Cerebellar cortex (tissue), 1 donor: ENCODE results near the gene IP6K1.
"Not testable (repeated sequence)": the region's sequence is repeated elsewhere in the genome, so short reads cannot be mapped to it uniquely, and the experiment has no call there.

Source experiments
- DNase-seq: peaks from one replicate; pipeline ENCODE4 v3.0.0-alpha.2; 2015; ENCODE audit warnings: low spot score

The IP6K1 gene

DNA sequence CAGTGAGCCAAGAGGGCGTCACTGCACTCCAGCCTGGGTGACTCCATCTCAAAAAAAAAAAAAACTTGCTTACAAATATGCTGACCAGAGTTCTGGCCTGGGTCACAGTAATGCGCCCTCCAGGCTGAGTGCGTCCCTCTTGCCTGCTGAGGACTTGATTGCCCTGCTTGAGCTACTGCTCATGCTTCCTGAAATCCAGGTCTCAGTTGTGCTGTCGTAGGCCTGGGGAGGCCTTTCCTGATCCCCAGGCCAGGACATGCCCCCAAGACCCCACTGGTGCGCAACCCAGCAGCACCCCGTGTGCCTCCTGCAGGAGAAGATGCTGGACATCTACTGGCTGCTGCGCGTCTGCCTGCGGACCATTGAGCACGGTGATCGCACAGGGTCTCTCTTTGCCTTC lies 74.2 kb downstream of the IP6K1 start:
- no peak for DNase-seq

DNA sequence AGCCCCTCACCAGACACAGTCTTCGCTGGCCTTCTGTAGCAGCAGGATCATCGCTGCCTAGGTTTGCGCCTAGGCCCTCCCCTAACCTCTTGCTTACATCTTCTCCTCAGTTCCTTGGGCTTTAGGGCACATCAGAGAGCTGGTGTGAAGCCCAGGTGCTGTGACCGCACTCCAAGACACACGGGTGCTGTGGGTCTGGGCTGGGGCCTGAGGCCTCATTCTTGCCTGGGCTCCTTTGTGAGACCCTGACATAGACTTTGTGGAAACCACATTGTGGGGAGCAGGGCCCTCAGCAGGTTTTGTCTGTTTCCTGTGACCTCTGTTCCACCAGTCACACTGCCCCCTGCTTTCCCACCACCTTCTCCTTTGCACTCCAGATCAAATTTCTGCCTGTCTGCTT lies 74.9 kb downstream of the IP6K1 start:
- no peak for DNase-seq

DNA sequence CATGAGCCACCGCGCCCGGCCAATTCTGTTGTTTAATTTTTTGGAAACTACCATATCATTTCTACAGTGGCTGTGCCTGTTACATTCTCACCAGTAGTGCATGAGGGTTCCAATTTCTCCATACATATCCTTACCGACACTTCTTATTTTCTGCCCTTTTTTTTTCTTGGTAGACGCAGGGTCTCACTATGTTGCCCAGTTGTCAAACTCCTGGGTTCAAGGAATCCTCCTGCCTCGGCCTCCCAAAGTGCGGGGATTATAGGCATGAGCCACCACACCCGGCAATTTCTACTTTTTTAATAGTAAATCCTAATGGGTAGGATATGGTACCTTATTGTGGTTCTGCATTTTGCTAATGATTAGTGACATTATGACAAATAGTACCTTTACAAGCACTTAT lies 76.5 kb downstream of the IP6K1 start:
- no peak for DNase-seq

DNA sequence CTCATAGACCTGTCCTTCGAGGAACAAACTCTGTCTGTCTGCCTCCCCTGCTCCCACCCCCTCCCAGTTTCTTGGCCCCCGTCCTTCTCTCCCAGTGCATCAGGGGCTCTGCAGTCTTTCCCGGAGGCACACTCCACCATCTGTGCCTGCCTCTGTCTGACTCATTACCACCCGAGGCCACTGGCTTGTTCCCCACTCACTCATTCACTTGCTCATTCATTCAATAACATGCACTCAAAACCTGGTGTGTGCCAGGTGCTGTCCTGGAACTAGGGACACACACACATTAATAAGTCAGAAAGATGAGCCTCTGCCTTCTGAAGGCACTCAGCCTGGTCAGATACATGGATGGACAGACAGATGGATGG lies 79.2 kb downstream of the IP6K1 start:
- DNase-seq, result no peak

DNA sequence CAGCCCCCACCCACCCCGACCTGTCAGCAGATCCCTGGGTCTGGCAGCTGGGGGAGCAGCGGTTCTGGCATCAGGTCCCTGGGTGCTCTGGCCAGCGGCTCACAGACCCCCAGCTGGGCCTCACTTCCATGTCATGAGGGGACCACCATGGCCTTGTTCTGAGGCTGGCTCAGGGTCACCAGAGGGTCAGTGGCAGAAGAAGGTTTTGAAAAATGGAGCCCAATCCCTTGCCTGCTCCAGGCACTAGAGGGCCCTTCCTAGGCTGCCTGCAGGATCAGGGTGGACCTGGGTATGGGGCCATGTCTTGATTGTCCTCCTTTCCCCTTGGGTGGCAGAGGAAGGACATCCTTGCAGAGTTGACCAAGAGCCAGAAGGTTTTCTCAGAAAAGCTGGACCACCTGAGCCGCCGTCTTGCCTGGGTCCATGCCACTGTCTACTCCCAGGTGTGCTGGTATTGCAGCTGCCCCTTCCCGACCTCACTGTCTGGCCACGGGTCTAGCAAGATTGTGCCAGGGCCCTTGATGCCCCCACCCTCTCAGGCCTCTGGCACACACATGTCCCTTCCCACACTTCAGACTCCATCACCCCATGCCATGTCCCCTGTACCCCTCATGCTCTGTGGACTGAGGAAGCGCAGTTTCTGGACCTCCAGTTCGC lies 79.8 kb downstream of the IP6K1 start:
- DNase-seq, result no peak

DNA sequence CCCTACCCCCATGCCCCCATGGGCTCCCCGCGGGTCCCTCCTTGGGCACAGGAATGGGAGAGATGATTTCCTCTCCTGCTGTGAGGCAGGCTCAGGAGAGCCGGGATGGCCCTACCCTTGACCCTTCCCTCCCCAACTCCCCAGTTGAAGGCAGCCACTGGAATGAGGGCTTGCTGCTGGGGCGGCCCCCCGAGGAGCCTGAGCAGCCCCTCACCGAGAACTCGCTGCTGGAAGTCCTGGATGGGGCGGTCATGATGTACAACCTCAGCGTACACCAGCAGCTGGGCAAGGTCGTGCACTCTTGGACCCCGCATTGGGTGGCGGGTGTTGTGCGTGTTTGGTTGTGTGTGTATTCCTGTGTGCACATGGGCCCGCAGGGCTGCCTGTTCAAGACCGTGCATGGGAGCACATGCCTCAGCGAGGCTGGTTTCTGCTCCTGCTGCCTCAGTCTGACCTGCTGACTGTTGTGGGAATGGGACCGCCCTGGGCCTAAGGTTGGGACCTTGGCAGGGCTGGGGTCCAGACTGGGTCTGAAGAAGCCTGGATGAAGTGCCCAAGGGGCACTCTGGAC lies 80.9 kb downstream of the IP6K1 start:
- DNase-seq, result no peak

DNA sequence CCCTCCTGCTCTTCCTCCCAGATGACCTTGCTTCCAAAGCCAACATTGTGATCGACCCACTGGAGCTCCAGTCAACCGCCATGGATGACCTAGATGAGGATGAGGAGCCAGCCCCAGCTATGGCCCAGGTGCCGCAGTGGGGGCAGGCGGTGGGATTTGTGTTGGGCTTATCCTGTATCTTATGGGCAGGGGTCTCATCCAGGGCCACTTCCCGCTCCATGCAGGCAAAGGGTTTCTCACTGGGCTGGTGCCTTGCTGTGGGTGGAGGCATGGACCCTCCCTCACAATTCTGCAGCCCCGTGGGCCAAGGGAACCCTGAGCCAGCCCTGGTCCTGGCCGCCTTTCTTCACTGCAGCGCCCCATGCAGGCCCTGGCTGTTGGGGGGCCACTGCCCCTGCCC lies 81.7 kb downstream of the IP6K1 start:
- no peak for DNase-seq

DNA sequence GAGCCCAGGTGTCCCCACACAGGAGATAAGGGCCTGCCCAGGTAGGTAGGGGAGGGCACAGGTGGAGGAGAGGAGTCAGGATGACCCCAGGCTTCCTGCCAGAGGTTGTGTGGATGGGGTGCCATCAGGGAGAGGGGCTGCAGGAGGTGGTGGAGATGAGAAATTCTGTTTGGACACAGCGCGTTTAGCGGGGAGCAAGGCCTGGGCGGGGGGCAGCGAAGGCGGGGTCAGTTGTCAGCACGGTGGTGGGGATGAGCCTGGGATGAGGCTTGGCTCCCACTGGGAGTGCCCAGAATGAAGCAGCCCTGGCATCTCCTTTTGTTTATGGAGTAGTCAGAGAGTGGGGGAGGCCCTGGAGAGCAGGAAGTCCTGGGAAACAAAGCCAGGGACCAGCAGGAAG lies 82.4 kb downstream of the IP6K1 start:
- DNase-seq, result no peak

DNA sequence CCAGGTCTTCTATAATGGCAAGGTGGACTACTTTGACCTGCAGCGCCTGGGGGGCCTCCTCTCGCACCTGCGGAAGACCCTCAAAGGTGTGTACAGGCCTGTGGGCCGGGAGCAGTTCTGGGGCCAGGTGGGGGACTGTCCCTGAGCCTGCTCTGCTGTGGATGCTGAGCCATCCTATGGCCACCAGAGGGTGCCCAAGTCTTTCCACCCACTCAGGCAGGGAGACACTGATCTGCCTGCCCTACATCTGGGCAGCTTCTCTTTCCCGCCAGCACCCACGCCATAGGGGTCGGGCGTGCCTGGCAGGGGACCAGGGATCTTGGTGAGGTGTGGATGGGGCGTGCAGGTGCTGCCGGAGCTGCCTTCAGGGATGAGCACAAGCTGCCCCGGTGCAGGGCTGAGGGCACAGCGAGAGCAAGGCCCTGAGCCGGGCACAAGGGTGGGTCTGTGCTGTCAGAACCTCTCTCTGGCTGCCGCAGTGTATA lies 82.9 kb downstream of the IP6K1 start:
- peak; percentile 63 for DNase-seq

DNA sequence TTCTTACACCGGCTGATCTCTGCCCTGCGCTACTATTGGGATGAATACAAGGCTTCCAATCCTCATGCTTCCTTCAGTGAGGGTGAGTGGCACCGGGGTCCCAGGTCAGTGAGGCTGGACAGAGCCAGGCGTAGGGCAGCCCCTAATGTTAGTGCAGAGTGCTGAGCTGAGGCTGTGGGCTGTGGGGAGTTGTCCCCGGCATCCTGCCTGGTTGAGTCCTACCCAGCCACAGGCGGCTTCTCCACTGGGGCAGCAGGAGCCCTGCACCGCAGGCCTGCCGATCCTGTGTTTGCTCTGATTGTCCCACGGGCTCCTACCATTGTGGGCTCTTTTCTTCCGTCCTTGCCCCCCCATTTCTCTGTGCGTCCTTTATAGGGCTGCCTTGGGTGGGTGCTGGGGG lies 83.7 kb downstream of the IP6K1 start:
- DNase-seq, result no peak

DNA sequence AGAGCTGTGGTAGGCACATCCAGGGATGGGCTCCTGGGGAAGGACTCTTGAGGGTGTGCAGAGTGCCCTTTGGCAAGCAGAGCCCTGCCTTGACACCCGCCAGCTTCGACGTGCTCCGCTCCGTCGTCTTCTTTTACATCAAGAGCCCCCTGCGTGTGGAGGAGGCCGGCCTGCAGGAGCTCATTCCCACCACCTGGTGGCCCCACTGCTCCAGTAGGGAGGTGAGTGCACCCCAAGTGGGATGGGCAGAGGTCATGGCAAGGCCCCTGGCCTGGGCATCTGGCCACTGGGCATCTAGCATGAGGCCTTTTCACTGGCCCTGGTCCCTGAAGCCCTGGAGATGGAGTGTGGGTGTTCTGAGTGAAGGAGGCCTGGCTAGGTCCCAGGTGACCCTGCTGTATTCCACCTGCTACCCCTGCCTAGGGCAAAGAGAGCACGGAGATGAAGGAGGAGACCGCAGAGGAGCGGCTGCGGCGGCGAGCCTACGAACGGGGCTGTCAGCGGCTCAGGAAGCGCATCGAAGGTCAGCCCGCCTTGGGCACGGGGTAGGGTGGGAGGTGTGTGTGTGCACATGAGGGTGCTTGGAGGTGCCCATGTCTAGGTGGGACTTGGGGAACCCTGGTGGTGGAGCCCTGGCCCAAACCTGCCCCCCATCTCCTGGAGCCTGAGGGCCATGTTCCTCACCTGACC lies 84.8 kb downstream of the IP6K1 start:
- DNase-seq, result no peak

DNA sequence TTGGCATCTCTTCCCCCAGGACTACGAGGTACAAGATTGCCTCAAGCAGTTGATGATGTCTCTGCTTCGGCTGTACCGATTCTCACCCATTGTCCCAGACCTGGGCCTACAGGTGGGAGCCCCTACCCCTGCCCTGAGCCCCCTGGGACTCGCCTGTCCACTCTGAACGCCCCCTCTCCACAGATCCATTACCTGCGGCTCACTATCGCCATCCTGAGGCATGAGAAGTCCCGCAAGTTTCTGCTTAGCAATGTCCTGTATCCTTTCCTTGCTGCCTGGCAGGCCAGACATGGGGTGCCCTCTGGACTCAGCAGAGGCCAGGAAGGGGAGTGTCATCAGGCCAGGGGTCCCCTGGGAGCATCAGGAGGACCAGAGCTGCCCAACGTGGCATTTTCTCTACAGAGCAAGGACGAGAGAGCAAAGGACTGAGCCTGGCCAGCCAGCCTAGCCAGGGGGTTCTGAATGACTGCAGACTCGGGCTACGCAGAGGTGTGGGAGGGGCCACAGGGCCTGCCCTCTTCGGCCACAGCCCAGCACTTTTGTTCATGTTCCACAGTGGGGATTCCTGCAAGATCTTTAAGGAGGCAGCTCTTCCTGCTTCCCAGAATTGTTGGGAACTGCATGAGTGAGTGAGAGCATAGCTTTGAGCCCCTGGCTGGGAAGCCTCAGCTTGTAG lies 85.8 kb downstream of the IP6K1 start:
- no peak for DNase-seq

DNA sequence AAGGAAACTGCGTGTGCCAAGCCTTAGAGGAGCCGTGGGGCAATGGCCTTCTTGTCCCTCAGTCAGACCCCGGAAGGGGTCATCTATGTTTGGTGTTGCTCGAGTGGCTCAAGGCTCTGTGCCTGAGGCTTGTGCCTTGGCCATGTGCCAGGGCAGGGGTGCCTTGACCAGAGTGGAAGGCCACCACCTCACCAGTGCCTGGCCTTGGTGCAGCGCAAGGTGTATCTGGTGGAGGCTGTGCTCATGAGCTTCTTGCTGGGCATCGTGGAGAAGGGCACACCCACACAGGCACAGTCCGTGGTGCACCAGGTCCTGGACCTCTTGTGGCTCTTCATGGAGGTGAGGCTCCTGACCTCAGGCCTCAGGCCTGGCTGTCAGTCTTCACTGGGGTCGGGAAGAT lies 86.3 kb downstream of the IP6K1 start:
- DNase-seq, result no peak

DNA sequence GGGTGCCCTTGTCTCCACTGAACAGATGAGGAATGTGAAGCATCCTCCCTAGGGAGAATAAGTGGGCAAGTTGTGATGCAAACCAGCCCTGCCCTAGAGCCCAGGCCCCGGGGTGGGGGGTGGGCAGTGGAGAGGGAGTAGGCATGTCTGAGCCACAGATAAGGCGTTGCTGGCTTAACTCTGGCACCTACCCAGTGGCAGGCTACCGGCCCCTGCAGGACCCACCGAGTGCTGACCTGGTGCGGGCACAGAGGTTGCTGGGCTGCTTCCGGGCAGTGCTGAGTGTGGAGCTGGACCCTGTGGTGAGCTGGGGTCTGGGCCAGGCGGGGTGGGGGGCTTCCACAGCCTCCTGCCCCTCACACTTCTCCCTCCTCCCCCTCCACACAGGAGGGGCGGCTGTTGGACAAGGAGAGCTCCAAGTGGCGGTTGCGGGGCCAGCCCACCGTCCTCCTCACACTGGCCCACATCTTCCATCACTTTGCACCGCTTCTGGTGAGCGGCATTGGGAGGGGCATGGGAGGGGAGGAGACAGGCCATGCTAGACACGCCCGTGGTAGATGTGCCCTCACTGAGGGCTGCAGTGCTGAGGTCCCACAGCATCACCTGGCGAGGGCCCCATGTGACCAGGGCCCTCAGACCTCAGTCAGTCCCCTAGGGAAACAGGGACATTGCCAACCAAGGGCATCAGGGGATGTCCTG lies 86.9 kb downstream of the IP6K1 start:
- DNase-seq, result no peak

DNA sequence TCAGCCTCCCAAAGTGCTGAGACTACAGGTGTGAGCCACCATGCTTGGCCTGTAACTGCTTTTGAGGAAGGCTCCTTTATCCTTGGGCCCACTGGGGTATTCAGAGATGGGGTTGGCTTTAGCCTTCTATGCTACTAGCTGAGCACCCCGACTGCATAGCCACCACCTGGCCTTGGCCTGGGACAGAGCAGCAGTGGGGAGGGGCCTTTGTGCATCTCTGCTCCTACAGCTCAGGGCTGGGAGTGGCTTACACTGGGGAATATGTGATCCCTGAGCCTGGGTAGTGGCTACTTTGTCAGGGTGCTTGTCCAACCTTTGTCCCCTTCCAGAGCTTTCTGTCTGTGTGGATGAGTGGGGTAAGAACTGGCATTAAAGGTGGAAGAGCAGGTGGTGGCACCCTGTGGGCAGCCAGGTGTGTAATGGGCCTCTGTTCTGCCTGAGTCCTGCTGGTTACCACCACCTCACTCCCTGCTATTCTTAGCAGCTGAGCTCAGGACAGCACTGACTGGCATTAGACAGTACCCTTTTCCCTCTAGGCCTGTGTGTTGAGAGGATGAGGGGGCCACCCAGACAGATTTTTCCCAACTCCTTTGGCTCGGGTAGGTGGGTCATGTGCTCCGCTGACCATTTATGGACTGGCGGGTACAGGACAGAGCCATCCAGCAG lies 90.9 kb downstream of the IP6K1 start:
- DNase-seq, result not testable (repeated sequence)

DNA sequence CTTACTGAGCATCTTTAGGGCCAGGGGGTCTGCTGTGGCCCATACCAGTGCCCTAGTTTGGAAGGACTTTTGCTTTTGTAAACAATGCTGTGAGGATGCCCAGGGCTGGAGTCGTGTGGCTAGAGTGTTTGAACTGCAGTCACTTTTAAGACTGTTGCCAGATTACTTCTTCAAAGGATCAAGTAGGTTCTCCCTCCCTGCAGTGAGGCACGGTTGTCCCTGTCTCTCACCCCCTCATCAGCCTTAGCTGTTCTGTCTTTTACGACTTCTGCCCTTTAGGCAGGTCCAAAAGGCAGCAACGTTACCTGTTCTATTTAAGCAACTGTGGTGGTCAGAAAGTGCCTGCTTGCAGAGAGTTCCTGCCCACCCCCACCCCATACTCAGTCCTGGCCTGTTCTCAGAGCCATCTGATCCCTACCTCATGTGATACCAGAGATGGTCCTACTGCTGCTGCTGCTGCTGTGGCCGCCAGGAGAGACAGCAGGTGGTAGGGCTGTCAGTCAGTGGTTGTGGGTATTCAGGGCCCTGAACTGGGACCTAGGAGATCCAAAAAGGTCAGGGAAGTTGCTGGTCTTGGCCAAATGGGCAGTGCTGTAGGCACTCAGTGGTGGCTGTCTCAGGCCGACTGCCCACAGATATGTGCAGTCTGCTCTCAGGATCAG lies 91.8 kb downstream of the IP6K1 start:
- not testable (repeated sequence) for DNase-seq

DNA sequence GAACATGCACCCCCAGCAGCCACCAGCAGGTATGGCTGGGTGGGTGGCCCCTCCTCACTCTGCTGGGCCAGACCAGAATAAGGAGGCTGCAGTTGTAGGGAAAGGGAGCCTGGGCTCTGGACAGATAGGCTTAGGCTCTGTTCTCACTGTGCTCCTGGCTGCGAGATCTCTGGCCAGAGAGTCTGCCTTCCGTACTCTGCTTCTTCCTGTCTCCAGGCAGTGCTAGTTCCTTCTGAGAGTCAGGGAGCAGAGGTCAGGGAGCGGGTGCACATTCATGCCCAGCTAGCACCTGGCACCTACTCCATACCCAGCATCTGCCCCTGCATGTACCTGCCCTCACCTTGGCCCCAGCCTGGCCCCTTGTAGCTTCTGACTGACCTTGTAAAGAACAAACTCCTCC lies 94.9 kb downstream of the IP6K1 start:
- DNase-seq, result not testable (repeated sequence)

DNA sequence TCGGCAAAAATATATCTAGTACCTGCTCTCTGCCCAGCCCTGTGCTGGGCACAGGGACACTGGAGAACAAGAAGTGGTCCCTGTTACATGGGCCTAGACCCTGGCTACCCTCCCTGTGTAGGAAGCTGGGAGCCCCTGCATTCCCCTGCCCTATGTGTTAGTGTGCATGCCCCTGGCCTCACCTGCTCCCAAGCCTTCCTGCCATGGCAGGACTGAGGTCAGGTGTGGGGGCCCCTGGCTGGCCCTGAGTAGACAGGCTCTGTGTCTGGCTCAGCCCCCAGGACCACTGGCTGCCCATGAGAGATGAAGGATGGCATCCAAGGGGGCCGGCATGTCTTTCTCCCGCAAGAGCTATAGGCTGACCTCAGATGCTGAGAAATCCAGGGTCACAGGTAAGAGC lies 95.5 kb downstream of the IP6K1 start:
- not testable (repeated sequence) for DNase-seq

DNA sequence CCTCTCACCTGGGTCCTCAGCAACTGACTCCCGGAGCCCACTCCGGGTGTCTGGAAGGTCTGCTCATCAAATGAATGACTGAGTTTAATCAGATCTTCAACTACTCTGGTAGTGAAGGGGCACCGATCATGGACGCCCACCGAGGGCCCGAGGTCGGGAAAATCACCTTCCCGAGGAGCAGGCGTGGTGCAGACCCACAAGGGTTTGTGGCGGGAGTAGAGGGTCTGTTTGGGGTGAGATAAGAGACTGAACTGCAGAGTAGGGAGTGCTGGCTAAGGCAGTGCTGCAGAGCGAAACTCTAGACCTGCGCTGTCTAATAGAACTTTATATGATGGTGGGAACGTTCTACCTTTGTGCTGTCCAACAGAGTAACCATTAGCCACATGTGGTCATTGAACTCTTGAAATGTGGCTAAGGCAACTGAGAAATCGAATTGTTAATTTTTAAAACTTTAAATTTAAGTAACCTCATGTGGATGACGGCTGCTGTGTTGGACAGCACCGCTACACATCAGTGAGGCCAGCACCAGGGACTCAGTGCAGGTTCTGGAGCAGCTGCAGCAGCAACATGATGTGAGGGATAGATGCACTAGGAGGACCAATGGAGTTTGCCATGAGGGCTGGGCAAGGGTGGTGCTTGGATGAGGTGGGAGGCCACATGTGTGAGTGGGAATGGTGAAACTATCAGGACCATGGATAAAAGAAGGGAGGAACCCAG lies 96.3 kb downstream of the IP6K1 start:
- DNase-seq, result not testable (repeated sequence)

DNA sequence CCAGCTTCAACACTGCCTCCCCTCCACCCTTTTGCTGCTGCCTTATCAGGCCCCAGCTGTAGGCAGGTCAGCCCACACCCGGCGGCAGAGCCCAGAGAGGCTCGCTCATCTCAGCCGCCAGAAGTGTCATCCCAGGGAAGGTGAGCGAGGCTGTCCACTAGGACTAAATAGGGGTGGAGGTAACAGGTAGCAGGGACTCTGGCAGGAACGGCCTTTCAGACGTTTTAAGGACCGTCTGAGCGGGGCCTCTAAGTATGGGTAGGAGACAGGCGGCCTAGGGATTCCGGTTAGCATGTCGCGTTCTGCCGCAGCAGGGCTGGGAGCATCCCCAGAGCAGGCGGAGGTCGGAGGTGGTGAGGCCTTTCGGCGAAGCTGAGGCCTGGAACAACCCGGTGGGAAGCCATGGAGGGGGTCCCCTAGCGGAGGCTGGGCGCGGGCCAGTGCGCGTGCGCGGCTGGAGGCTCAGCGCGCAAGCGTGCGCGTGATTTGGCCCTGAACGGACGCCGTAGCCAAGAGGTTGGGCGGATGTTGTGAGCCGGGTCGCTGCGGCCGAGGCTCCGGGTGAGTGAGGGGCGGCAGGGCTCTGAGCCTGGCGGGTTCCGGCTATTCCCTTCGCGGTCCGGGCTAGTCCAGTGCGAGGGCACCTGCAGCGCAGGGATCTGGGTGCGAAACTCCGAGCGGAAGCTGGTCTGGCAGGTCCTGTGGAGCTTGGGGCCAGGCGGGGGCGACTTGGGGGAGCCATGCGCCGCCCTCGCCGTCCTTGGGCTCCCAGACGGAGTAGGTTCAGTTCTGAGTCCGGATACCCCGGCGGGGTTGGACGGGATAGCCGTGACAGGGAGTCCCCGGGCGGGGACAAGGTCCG lies 97.1 kb downstream of the IP6K1 start, which contains the start of the genes MST1 and RNF123:
Gene MST1 (minus strand): TSS at position 429 of the 862 bp plus-strand sequence. CDS start 783 bp downstream, outside the sequence.
Gene RNF123 (plus strand): TSS at position 512 of the 862 bp plus-strand sequence. CDS start 1,609 bp downstream, outside the sequence.
- DNase-seq, result peak; percentile 83
